Trophoblast cell (in vitro differentiated cells and primary cell): ENCODE measurements around the gene ITPR1.

Source experiments
- DNase-seq, 2 donors: peaks; one replicate each; pipeline ENCODE4 v3.0.0-alpha.2; 2016
- H2AFZ ChIP-seq: 2 replicates; pipeline ENCODE4 v1.6.1; 2013; ENCODE audit warnings: low read length, moderate library complexity, mild to moderate bottlenecking; ENCODE audit not compliant: insufficient read depth, poor library complexity
- H2AK5ac ChIP-seq: 2 replicates; pipeline ENCODE4 v1.6.1; 2013; ENCODE audit warnings: mild to moderate bottlenecking, low read length
- H2BK120ac ChIP-seq: 2 replicates; pipeline ENCODE4 v1.6.1; 2013; ENCODE audit warnings: low read length, mild to moderate bottlenecking, moderate library complexity; ENCODE audit not compliant: insufficient read depth, poor library complexity
- H2BK12ac ChIP-seq: 2 replicates; pipeline ENCODE4 v1.6.1; 2013; ENCODE audit warnings: mild to moderate bottlenecking, low read length, moderate library complexity
- H2BK5ac ChIP-seq: 2 replicates; pipeline ENCODE4 v1.6.1; 2013; ENCODE audit warnings: low read length, low read depth, moderate library complexity, mild to moderate bottlenecking; ENCODE audit not compliant: poor library complexity
- H3K14ac ChIP-seq: 2 replicates; pipeline ENCODE4 v1.6.1; 2013; ENCODE audit warnings: mild to moderate bottlenecking, low read length
- H3K18ac ChIP-seq: 2 replicates; pipeline ENCODE4 v1.6.1; 2013; ENCODE audit warnings: mild to moderate bottlenecking, low read length
- H3K23ac ChIP-seq: 2 replicates; pipeline ENCODE4 v1.6.1; 2013; ENCODE audit warnings: low read length
- H3K27ac ChIP-seq: 2 replicates; pipeline ENCODE4 v1.5.1; 2013; ENCODE audit warnings: low read depth, mild to moderate bottlenecking, inconsistent platforms, low read length, moderate library complexity
- H3K27me3 ChIP-seq: 2 replicates; pipeline ENCODE4 v1.6.1; 2013; ENCODE audit warnings: inconsistent platforms, mild to moderate bottlenecking, low read length, moderate library complexity; ENCODE audit not compliant: insufficient read depth
- H3K36me3 ChIP-seq, 2 experiments: 1 replicate in 1 of 2; 2 replicates in 1 of 2; pipeline ENCODE4 v1.6.1; 2013; ENCODE audit warnings: low read length in 2 of 2, mild to moderate bottlenecking in 2 of 2, moderate library complexity in 1 of 2; ENCODE audit not compliant: insufficient read depth in 2 of 2, control insufficient read depth in 1 of 2
- H3K4ac ChIP-seq: 2 replicates; pipeline ENCODE4 v1.6.1; 2013; ENCODE audit warnings: low read depth, mild to moderate bottlenecking, low read length, moderate library complexity
- H3K4me1 ChIP-seq, 2 experiments: 1 replicate in 1 of 2; 2 replicates in 1 of 2; pipeline ENCODE4 v1.6.1; 2013; ENCODE audit warnings: low read length in 2 of 2, mild to moderate bottlenecking in 2 of 2, moderate library complexity in 1 of 2; ENCODE audit not compliant: insufficient read depth in 2 of 2, control insufficient read depth in 1 of 2
- H3K4me2 ChIP-seq: 2 replicates; pipeline ENCODE4 v1.6.1; 2013; ENCODE audit warnings: inconsistent platforms, mild to moderate bottlenecking, low read length, moderate library complexity
- H3K4me3 ChIP-seq: 2 replicates; pipeline ENCODE4 v1.5.1; 2013; ENCODE audit warnings: mild to moderate bottlenecking, low read depth, low read length, inconsistent platforms
- H3K79me1 ChIP-seq: one replicate; pipeline ENCODE4 v1.6.1; 2013; ENCODE audit warnings: low read length
- H3K79me2 ChIP-seq: 2 replicates; pipeline ENCODE4 v1.6.1; 2013; ENCODE audit warnings: low read length, mild to moderate bottlenecking; ENCODE audit not compliant: control insufficient read depth, insufficient read depth, poor library complexity
- H3K9ac ChIP-seq: 2 replicates; pipeline ENCODE4 v1.6.1; 2013; ENCODE audit warnings: mild to moderate bottlenecking, low read length
- H3K9me3 ChIP-seq: 2 replicates; pipeline ENCODE4 v1.6.1; 2013; ENCODE audit warnings: low read depth, mild to moderate bottlenecking, control low read depth, inconsistent platforms, low read length; ENCODE audit not compliant: insufficient read depth
- H4K12ac ChIP-seq: 2 replicates; pipeline ENCODE4 v1.6.1; 2013; ENCODE audit warnings: low read depth, mild to moderate bottlenecking, low read length, moderate library complexity
- H4K8ac ChIP-seq: 2 replicates; pipeline ENCODE4 v1.6.1; 2013; ENCODE audit warnings: low read depth, mild to moderate bottlenecking, low read length, moderate library complexity
- H4K91ac ChIP-seq: one replicate; pipeline ENCODE4 v1.6.1; 2013; ENCODE audit warnings: low read depth, mild to moderate bottlenecking, low read length, moderate library complexity
- WGBS: extraction: QIAGEN DNeasy Blood & Tissue Kit; methylation state at CpG from one replicate; pipeline ENCODE4 v1.1.7; 2013; ENCODE audit warnings: missing lambda C conversion rate; ENCODE audit not compliant: insufficient read length, insufficient coverage; ENCODE audit errors: extremely low coverage; 5-methylcytosine and 5-hydroxymethylcytosine counted together

Gene ITPR1

GRCh38 chr3:4655145-4656045 is 162.2 kb downstream of the ITPR1 start:
- no peaks in the 10 kb centered on the region for H3K27me3 ChIP-seq
- H3K79me1 ChIP-seq = no peaks in the 10 kb centered on the region
- DNase-seq = no peak
- H3K14ac ChIP-seq = no peak overlapping the region
- no peak overlapping the region for H2BK12ac ChIP-seq
- WGBS = no CpG with 5 or more reads among the region's 17 CpGs
- H4K12ac ChIP-seq = no peak overlapping the region
- H3K9me3 ChIP-seq = no peaks in the 10 kb centered on the region
- H2BK120ac ChIP-seq = no peak overlapping the region
- H3K23ac ChIP-seq = no peak overlapping the region
- H4K91ac ChIP-seq = no peak overlapping the region
- H3K18ac ChIP-seq = no peak overlapping the region
- no peak overlapping the region for H3K4ac ChIP-seq
- no peak overlapping the region for H4K8ac ChIP-seq
- H3K9ac ChIP-seq = no peak overlapping the region
- no peaks in the 10 kb centered on the region for H3K36me3 ChIP-seq
- H3K27ac ChIP-seq = no peak overlapping the region
- no peak overlapping the region for H2BK5ac ChIP-seq
- H2AFZ ChIP-seq = no peak overlapping the region
- no peaks in the 10 kb centered on the region for H3K4me1 ChIP-seq
- H3K4me3 ChIP-seq = no peak overlapping the region
- H2AK5ac ChIP-seq = no peak overlapping the region
- no peak overlapping the region for H3K4me2 ChIP-seq
- no peaks in the 10 kb centered on the region for H3K79me2 ChIP-seq

GRCh38 chr3:4656059-4656458 is 162.9 kb downstream of the ITPR1 start:
- Histone ChIP-seq H2BK5ac (no peak overlapping the region), H3K23ac (no peak overlapping the region), H3K36me3 (no peaks in the 10 kb centered on the region), H3K9me3 (no peaks in the 10 kb centered on the region), H3K27ac (no peak overlapping the region), H3K4me3 (no peak overlapping the region), H3K14ac (no peak overlapping the region), H3K79me2 (no peaks in the 10 kb centered on the region), H4K8ac (no peak overlapping the region), H3K9ac (no peak overlapping the region), H2AFZ (no peak overlapping the region), H3K4me1 (no peaks in the 10 kb centered on the region), H4K12ac (no peak overlapping the region), H3K18ac (no peak overlapping the region), H3K27me3 (no peaks in the 10 kb centered on the region), H3K79me1 (no peaks in the 10 kb centered on the region), H2BK120ac (no peak overlapping the region), H4K91ac (no peak overlapping the region), H2AK5ac (no peak overlapping the region), H3K4me2 (no peak overlapping the region), H2BK12ac (no peak overlapping the region), H3K4ac (no peak overlapping the region)
- no CpG with 5 or more reads among the region's 6 CpGs for WGBS
- DNase-seq = peak; percentile 55 to 80

GRCh38 chr3:4656626-4657328 is 163.6 kb downstream of the ITPR1 start:
- no peak overlapping the region for H2AFZ ChIP-seq
- H3K27me3 ChIP-seq = no peaks in the 10 kb centered on the region
- no peaks in the 10 kb centered on the region for H3K36me3 ChIP-seq
- no peak overlapping the region for H2BK12ac ChIP-seq
- no peak overlapping the region for H3K18ac ChIP-seq
- no peak overlapping the region for H2BK120ac ChIP-seq
- H3K14ac ChIP-seq = no peak overlapping the region
- no peak overlapping the region for H3K9ac ChIP-seq
- H4K8ac ChIP-seq = no peak overlapping the region
- H3K4me1 ChIP-seq = no peaks in the 10 kb centered on the region
- H3K79me2 ChIP-seq = no peaks in the 10 kb centered on the region
- H2BK5ac ChIP-seq = no peak overlapping the region
- H3K4ac ChIP-seq = no peak overlapping the region
- H4K91ac ChIP-seq = peak overlapping the region; percentile 18
- no peak for DNase-seq
- no CpG with 5 or more reads among the region's 13 CpGs for WGBS
- H3K9me3 ChIP-seq = no peaks in the 10 kb centered on the region
- no peak overlapping the region for H3K23ac ChIP-seq
- H3K79me1 ChIP-seq = no peaks in the 10 kb centered on the region
- no peak overlapping the region for H4K12ac ChIP-seq
- no peak overlapping the region for H2AK5ac ChIP-seq
- H3K27ac ChIP-seq = no peak overlapping the region
- H3K4me2 ChIP-seq = no peak overlapping the region
- no peak overlapping the region for H3K4me3 ChIP-seq

- Histone ChIP-seq H2BK12ac (no peak overlapping the region), H3K9ac (no peak overlapping the region), H3K27ac (no peak overlapping the region), H3K27me3 (no peaks in the 10 kb centered on the region), H3K4me1 (no peaks in the 10 kb centered on the region), H4K91ac (no peak overlapping the region), H3K18ac (no peak overlapping the region), H2BK5ac (no peak overlapping the region), H4K12ac (no peak overlapping the region), H3K36me3 (no peaks in the 10 kb centered on the region), H4K8ac (no peak overlapping the region), H3K4me2 (no peak overlapping the region), H2AK5ac (no peak overlapping the region), H3K79me1 (no peaks in the 10 kb centered on the region), H3K4ac (no peak overlapping the region), H3K79me2 (no peaks in the 10 kb centered on the region), H3K14ac (no peak overlapping the region), H3K4me3 (no peak overlapping the region), H3K23ac (no peak overlapping the region), H2BK120ac (no peak overlapping the region), H3K9me3 (no peaks in the 10 kb centered on the region), H2AFZ (no peak overlapping the region)
- DNase-seq = no peak
- no CpG with 5 or more reads among the region's 7 CpGs for WGBS
Observed at GRCh38 chr3:4660936-4661335, 167.8 kb downstream of the ITPR1 start.
